GM18951 (cell line): ENCODE data around the gene AK3.

Source experiments
- POLR2A ChIP-seq: IDR thresholded peaks from 4 replicates; pipeline ENCODE4 v1.6.1; 2011; ENCODE audit warnings: mild to moderate bottlenecking; ENCODE audit not compliant: insufficient read length, insufficient read depth; ENCODE audit errors: extremely low read depth
- in situ Hi-C: fragments of 300-500 bp; cut with MboI; formaldehyde crosslinking; loops from one replicate; pipeline ENCODE4 v1.12.0; 2022; ENCODE audit warnings: low sequenced_read_pairs, mixed read lengths, inconsistent platforms; ENCODE audit not compliant: unreplicated experiment

AK3 gene

DNA sequence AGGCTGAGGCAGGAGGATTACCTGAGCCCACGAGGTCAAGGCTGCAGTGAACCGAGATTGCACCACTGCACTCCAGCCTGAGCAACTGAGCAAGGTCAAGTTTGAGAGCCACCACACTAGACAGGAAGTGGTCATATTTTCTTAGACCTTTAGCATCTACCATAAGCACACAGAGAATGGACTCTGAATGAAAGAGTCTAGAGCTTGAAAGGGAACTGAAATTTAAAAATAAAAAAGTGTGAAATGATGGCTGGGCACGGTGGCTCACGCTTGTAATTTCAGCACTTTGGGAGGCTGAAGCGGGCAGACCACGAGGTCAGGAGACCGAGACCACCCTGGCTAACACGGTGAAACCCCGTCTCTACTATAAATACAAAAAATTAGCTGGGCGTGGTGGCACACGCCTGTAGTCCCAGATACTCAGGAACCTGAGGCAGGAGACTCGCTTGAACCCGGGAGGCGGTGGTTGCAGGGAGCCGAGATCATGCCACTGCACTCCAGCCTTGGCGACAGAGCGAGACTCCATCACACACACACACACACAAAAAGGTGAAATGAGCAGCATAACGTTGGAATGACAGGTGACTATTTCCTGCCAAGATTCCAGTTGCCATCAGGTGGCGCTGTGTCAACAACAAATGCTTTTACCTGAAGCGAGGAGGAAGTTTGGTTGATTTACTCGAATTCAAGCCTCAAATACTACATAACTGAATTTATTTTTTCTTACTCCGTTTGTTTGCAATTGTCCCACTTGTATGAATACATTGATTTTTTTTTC, 21.3 kb upstream of the AK3 start:
- no peak for TF ChIP-seq POLR2A
- in situ Hi-C loops = loop anchor here (10.0 kb wide), 1 partner anchor 163 kb away; no protein-coding TSS in a partner anchor

DNA sequence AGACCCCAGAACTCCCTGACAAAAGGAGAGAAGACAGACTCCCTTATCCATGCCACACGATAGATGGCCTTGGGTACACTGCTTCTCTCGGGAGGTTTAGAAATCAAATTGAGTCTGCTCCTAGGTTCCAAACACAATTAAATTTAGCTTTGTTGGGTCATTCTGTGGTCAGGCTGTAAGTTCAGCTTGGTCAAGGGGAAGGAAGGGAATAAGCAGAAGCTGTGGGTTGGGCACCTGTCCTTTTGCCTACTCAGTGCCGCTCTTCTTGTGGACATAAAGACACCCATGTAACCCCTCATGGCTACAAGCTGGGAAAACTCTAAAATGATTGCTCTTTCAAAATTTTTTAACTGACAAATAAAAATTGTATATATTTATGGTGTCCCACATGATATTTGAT, 19.1 kb upstream of the AK3 start:
- TF ChIP-seq POLR2A = no peak
- in situ Hi-C loops = loop anchor here (10.0 kb wide), 1 partner anchor 165 kb away; no protein-coding TSS in a partner anchor

DNA sequence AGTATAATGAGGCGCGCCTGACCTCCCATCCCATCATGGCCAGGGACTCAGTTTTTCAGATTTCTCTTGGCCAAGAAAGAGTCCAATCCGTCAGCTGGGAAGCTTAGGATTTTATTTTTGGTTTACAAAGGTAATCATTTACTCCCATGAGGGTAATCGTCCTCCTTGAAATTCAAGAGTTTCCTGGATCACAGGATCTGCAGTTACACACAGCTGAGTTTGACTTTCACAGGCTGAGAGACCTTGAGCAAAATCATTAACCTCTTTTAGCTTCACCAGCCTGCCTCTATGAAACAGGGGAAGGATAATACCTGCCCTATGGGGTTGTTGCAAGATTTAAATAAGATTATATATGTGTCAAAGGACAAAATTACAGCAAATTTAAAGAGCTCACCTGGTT, 15.4 kb upstream of the AK3 start:
- in situ Hi-C loops = loop anchor here (10.0 kb wide), 2 partner anchors 688 to 838 kb away; no protein-coding TSS in a partner anchor

DNA sequence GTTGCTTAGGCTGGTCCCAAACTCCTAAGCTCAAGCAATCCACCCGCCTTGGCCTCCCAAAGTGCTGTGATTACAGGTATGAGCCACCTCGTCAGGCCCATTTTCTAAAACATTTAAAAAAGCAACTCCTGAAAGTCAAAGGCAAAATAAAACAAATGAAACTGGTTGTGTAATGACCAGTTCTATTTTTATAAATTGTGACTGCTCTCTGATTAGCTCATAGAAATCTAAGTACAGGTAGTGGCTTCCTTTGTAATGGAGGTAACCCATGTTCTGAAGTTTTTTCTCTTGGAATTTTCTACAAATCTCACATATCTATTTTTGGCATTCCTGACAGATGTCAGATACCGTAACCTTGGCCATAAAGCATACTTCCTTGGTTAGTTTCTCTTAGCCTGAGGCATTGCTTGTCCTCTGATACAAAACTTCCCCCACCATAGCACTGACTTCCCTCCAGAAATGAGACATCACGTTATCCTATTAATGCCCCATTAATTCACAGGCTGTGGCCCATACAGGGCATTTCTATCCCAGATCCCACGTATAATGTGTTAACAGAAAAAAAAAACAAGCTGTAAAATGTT, 14.1 kb upstream of the AK3 start:
- in situ Hi-C loops = loop anchor here (10.0 kb wide), 2 partner anchors 690 to 840 kb away; no protein-coding TSS in a partner anchor
- no peak for TF ChIP-seq POLR2A

More for the DNA sequence above, 15.4 kb upstream of the AK3 start:
- no peak for TF ChIP-seq POLR2A

DNA sequence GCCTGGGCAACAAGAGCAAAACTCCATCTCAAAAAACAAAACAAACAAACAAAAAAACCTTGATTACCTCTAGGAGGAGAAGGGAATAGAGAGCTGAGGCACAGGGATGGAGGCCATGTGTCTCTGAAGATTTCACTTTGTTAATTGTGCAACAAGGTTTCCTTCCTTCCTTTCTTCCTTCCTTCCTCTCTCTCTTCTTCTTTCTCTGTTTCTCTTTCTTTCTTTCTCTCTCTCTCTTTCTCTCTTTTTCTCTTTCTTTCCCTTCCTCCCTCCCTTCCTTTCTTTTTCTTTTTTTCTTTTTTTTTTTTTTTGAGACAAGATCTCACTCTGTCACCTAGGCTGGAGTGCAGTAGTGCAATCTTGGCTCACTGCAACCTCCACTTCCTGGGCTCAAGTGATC, 13.5 kb upstream of the AK3 start:
- in situ Hi-C loops = loop anchor here (10.0 kb wide), 2 partner anchors 690 to 840 kb away; no protein-coding TSS in a partner anchor

DNA sequence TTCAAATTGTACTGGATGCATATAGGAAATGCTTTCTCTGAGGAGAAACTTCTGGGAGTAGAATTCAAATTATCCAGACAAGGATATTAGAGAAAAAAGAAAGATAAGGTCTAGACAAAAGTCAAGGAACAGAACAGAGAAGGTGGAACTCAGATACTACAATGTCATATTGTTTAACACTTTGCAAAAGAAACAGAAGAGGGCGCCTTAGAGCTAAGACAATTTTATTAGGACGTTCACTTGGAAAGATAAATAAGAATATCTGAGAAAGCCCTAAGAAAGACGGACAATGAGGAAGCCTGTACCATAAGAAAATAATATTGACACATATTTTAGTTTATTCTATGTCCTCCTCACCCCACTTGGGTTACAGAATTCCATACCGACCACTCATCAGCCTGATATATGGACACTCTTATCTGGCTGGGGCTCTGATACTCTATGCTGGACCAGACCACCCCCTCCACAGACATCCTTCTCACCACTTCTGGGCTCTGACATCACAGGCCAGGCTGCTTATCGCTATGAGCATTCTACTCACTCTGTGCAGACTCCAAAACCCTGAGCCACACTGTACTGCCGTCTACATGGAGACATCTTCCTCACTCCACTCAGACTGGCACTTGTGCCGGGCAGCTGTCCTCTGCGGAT, 9.1 kb upstream of the AK3 start:
- in situ Hi-C loops = loop anchor here (10.0 kb wide), 2 partner anchors 695 to 845 kb away; no protein-coding TSS in a partner anchor
- TF ChIP-seq POLR2A = no peak

DNA sequence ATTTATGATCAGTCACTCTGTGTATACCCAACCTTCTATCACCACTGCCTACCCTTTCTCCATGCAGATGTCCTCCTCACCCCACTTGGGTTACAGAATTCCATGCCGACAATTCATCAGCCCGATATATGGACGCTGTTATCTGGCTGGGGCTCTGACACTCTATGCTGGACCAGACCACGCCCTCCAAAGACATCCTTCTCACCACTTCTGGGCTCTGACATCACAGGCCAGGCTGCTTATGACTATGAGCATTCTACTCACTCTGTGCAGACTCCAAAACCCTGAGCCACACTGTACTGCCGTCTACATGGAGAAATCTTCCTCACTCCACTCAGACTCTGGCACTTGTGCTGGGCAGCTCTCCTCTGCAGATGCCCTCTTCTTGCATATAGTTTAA, 7.6 kb upstream of the AK3 start:
- in situ Hi-C loops = loop anchor here (10.0 kb wide), 1 partner anchor 236 kb away; the partner anchor contains the start of gene JAK2

DNA sequence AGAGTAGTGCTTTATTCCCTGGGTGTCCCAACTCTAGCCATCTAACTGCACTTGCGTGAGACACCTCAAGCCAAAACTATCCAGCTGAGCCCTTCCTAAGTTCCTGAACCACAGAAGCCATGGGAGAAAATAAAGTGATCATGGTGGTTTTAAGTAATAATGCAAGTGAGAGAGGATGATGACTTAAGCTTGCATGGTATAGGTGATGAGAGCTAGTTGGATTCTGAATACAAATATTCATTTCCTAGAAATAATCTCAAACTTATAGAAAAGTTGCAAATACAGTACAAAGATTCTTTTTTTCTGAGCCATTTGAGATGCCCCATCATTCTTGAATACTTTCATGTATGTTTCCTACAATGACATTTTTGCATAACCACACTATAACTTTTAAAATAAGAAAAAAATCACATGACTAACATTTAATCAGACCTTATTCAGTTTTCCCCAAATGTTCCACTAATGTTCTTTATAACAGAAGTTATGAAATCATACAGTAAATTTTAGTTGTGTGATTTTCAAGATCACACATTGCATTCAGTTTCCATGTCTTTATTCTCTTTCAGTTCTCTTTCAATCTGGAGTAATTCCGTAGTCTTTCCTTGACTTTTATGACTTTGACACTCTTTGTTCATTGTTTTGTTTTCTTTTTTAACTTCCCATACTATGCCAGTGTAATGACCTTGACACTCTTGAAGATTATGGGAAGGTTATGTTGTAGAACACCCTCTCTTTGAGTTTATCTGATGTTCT, 5.5 kb upstream of the AK3 start:
- in situ Hi-C loops = loop anchor here (10.0 kb wide), 1 partner anchor 238 kb away; the partner anchor contains the start of gene JAK2

More for the DNA sequence above, 7.6 kb upstream of the AK3 start:
- TF ChIP-seq POLR2A = no peak

DNA sequence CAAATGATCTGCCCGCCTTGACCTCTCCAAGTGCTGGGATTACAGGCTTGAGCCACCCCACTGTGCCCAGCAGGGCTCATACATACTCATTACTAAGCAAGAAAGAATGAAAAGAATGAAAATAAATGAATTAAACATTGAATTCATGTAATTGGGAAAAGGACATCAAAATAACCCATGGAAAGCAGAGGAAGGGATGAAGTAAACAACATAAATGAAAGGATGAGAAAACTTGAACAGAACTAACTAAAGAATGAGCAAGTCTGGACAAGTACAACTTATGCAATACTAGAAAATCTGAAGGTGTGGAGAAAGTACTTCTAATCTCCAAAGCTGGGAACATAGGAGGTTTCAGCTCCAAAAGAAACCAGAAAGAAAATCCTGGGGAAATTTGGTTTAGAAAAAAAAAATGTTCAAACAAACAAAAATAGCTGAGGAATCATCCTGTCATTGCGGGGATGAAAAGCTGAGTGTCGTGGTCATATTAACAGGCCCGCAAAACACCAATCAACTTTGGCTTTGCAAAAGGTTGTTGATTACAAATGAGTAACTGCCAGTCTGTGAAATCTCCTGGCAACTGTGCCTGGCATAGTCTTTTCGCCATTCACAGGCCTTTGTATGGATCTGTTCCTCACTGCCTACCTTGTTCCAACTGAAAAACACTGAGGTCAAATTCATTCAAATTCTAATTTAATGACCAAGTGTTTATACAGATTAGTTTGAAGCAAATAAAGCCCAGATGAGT, 2.3 kb upstream of the AK3 start:
- TF ChIP-seq POLR2A = no peak
- in situ Hi-C loops = loop anchor here (10.0 kb wide), 1 partner anchor 241 kb away; the partner anchor contains the start of gene JAK2

More for the DNA sequence above, 5.5 kb upstream of the AK3 start:
- TF ChIP-seq POLR2A = no peak

DNA sequence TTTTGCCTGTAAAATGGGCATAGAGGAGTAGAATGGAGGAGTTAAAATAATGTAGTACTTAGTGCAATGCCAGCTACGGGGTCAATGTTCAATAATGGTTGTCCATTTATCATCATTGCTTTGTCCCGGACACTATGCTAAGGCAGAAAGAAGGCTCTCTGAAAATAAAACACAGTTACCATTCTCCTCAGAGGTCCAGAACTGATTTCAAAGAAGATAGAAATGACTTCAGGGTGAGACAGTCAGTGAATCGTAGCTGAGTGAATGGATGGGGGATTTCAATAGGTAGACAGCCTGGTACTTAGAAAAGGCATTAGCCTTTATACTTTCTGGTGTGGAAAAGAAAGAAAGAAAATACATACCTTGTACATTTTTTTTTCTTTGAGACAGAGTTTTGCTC, 1.2 kb upstream of the AK3 start:
- no peak for TF ChIP-seq POLR2A
- in situ Hi-C loops = loop anchor here (10.0 kb wide), 1 partner anchor 243 kb away; the partner anchor contains the start of gene JAK2

DNA sequence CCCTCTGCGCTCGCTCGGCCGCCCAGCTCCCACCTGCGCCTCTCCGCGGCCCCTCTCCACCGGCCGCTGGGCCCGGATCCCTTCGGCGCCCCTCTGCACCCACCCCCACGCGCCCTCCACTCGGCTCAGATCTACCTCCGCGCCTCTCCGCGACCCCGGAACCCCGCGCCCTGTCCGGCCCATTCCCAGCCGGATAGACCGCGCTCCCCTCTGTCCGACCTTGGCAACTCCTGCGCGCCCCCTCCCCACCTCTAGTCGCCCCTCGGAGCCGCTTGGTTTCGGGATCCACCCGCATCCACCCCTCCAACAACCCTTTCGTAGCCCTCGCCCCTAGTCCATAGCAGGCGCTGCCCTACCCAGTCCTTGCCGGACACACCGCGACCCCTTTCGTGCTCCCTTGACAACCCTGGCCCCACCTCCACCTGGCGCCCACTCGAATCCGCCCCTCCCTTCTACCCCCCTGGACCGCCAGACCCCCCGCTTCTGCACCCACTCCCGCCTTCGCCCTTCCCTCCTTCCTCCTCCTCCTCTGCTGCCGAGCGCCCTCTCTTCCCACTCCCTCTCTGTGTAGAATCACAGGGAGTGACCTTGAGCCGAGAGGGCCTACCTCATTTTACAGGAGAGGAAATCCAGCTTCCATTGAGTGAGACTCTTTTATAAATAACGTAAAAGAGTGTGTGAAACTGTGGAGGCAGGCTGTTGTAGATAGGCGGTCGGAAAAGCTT, 525 bp upstream of the AK3 start:
- TF ChIP-seq POLR2A = no peak
- in situ Hi-C loops = loop anchor here (10.0 kb wide), 1 partner anchor 243 kb away; the partner anchor contains the start of gene JAK2
